Measurements from ENCODE around the gene VMO1. TPM values are rescaled to one million over a fixed set of nuclear protein-coding genes. Genes with fewer than 3 reads are reported as not detected.

Gene VMO1
- total and polyA plus RNA-seq, 9 donors, result 0.69 to 3.5 (median 1.3) TPM; not detected in 1

GRCh38 chr17:4790705-4791088, 4.5 kb upstream of the VMO1 start:
- WGBS, 3 donors, result 27 to 52% (median 36%) methylated on average over 7 of the region's 7 CpGs

DNA sequence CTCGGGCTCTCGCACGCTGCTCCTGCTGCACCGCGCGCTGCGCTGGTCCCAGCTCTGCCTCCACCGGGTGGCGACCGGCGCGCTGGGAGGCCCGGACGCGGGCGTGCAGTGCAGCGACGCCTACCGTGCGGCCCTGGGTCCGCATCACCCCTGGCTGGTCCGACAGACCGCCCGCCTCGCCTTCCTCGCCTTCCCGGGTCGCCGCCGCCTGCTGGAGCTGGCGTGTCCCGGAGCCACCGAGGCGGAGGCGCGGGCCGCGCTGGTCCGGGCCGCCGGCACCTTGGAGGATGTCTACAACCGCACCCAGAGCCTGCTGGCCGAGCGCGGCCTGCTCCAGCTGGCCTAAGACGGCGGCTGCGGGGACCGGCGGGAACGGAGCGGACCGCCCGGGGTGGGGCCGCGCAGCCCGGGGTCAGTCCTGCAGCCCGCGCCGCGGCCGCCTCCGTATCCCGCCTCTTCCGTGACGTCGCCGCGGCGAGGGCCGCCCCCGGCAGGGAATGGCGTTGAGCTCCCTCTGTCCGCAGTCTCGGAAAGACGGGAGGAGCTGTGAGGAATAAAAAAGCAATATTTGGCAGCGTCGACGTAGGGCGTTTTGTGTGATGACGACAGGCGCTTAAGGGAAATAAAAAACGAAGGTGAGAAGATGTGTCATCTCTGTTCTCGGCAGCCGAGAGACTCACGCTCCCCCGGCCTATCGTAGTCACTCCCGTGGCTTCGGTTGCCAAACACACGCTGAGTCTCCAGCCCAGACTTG, 4.0 kb upstream of the VMO1 start:
- peak; percentile 75 to 86 (median 86) for DNase-seq
- H3K4me3 ChIP-seq, result peak overlapping the region; percentile 74
- peak overlapping the region; percentile 86 to 89 for H3K27ac ChIP-seq
- TF ChIP-seq POLR2A (IDR thresholded peaks at IDR 0.05) (peak; percentile 81), EP300 (IDR thresholded peaks at IDR 0.05) (peak; percentile 46)
- TF ChIP-seq, protein P1, sequence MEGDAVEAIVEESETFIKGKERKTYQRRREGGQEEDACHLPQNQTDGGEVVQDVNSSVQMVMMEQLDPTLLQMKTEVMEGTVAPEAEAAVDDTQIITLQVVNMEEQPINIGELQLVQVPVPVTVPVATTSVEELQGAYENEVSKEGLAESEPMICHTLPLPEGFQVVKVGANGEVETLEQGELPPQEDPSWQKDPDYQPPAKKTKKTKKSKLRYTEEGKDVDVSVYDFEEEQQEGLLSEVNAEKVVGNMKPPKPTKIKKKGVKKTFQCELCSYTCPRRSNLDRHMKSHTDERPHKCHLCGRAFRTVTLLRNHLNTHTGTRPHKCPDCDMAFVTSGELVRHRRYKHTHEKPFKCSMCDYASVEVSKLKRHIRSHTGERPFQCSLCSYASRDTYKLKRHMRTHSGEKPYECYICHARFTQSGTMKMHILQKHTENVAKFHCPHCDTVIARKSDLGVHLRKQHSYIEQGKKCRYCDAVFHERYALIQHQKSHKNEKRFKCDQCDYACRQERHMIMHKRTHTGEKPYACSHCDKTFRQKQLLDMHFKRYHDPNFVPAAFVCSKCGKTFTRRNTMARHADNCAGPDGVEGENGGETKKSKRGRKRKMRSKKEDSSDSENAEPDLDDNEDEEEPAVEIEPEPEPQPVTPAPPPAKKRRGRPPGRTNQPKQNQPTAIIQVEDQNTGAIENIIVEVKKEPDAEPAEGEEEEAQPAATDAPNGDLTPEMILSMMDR (IDR thresholded peaks at IDR 0.05), result peak; percentile 58 to 98 (median 97)
- H3K9me3 ChIP-seq, result no peaks in the 10 kb centered on the region
- no peaks in the 10 kb centered on the region for H3K36me3 ChIP-seq
- intact Hi-C loops (cut with DNase I), result loop anchor here in 3 of 4 donors (2.0 to 10.0 kb wide), 5 partner anchors 55 to 265 kb away; partner anchors contain the start of genes CHRNE (in 1 of the 3), CXCL16 (in 1 of the 3), MED11 (in 1 of the 3) and ZMYND15 (in 1 of the 3)
- H3K4me1 ChIP-seq (ENCODE audit: insufficient read depth), result peaks cover 13% of the 10 kb centered on the region
- 0 to 1% (median 1%) methylated on average over 63 to 91 of the region's 91 CpGs for WGBS, 3 donors
- no peaks in the 10 kb centered on the region for H3K27me3 ChIP-seq

More at GRCh38 chr17:4790705-4791088, 4.5 kb upstream of the VMO1 start:
- intact Hi-C loops (cut with DNase I), result no loop called here
- no peak for DNase-seq
- peak overlapping the region; percentile 74 for H3K4me3 ChIP-seq
- no peaks in the 10 kb centered on the region for H3K36me3 ChIP-seq
- no peaks in the 10 kb centered on the region for H3K27me3 ChIP-seq
- H3K9me3 ChIP-seq, result no peaks in the 10 kb centered on the region
- H3K4me1 ChIP-seq (ENCODE audit: insufficient read depth), result peaks cover 9% of the 10 kb centered on the region
- TF ChIP-seq EP300 (IDR thresholded peaks at IDR 0.05) (no peak), POLR2A (IDR thresholded peaks at IDR 0.05) (no peak)
- TF ChIP-seq, protein P1 (IDR thresholded peaks at IDR 0.05), result no peak
- peak overlapping the region in 1 of 2 donors; percentile 89 for H3K27ac ChIP-seq

- peak overlapping the region; percentile 74 for H3K4me3 ChIP-seq
- peak overlapping the region; percentile 86 to 89 for H3K27ac ChIP-seq
- peaks cover 13% of the 10 kb centered on the region for H3K4me1 ChIP-seq (ENCODE audit: insufficient read depth)
- no peak for DNase-seq
- WGBS, 3 donors, result 0% methylated on average over 20 to 25 of the region's 25 CpGs
- H3K27me3 ChIP-seq, result no peaks in the 10 kb centered on the region
- intact Hi-C loops (cut with DNase I), result loop anchor here in 3 of 4 donors (2.0 to 10.0 kb wide), 5 partner anchors 55 to 265 kb away; partner anchors contain the start of genes CHRNE (in 1 of the 3), CXCL16 (in 1 of the 3), MED11 (in 1 of the 3) and ZMYND15 (in 1 of the 3)
- TF ChIP-seq EP300 (IDR thresholded peaks at IDR 0.05) (no peak), POLR2A (IDR thresholded peaks at IDR 0.05) (no peak)
- H3K9me3 ChIP-seq, result no peaks in the 10 kb centered on the region
- no peaks in the 10 kb centered on the region for H3K36me3 ChIP-seq
Observed at GRCh38 chr17:4789701-4789950, 3.5 kb upstream of the VMO1 start.

- TF ChIP-seq, protein P1 (IDR thresholded peaks at IDR 0.05), result no peak
- no peak for TF ChIP-seq EP300 (IDR thresholded peaks at IDR 0.05)
- TF ChIP-seq POLR2A (IDR thresholded peaks at IDR 0.05), result no peak
- peak within 1 kb of the TSS; percentile 74 for H3K4me3 ChIP-seq
- 55 to 59% (median 55%) methylated on average over 58 to 62 of the region's 62 CpGs for WGBS, 3 donors
- H3K4me1 ChIP-seq (ENCODE audit: insufficient read depth), result peaks cover 13% of the 10 kb centered on the region
- no peaks in the 10 kb centered on the region for H3K36me3 ChIP-seq
- H3K27me3 ChIP-seq, result no peaks in the 10 kb centered on the region
- no peaks in the 10 kb centered on the region for H3K9me3 ChIP-seq
- intact Hi-C loops (cut with DNase I), result loop anchor here in 3 of 4 donors (2.0 to 10.0 kb wide), 5 partner anchors 54 to 266 kb away; partner anchors contain the start of genes CHRNE (in 1 of the 3), CXCL16 (in 1 of the 3), MED11 (in 1 of the 3) and ZMYND15 (in 1 of the 3)
- H3K27ac ChIP-seq, result peak within 1 kb of the TSS; percentile 86 to 89
- peak in 1 of 5 donors; percentile 49 for DNase-seq
Observed at GRCh38 chr17:4788807-4789700, 2.9 kb upstream of the VMO1 start, which contains the start of gene GLTPD2. Gene GLTPD2, plus strand, starts transcription at chr17:4788964. Its CDS starts 48 bp downstream, at chr17:4789012.

Measured in ovary (tissue), 9 donors.